ENCODE data around the gene SPINK9.

SPINK9 gene

DNA sequence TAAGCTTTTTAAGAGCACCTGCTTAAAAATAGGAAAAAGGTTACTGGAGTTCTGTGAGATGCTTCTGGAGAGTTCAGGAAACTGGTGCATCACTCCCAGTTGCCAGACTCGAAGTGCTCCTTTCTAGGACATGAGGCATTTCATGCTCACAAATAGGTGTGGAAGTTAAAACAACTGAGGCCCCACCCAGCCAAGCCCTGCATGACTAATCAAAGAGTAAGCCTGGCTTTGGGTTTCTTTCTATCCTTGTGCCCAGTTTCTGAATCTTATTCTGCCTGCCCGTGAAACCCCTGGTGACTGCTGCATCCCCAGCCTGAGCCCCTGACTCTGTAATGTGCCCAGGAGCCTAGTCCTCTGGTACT lies 7.7 kb downstream of the SPINK9 start:
- H3K27ac ChIP-seq = no peak overlapping the region
- TF ChIP-seq, protein P1, sequence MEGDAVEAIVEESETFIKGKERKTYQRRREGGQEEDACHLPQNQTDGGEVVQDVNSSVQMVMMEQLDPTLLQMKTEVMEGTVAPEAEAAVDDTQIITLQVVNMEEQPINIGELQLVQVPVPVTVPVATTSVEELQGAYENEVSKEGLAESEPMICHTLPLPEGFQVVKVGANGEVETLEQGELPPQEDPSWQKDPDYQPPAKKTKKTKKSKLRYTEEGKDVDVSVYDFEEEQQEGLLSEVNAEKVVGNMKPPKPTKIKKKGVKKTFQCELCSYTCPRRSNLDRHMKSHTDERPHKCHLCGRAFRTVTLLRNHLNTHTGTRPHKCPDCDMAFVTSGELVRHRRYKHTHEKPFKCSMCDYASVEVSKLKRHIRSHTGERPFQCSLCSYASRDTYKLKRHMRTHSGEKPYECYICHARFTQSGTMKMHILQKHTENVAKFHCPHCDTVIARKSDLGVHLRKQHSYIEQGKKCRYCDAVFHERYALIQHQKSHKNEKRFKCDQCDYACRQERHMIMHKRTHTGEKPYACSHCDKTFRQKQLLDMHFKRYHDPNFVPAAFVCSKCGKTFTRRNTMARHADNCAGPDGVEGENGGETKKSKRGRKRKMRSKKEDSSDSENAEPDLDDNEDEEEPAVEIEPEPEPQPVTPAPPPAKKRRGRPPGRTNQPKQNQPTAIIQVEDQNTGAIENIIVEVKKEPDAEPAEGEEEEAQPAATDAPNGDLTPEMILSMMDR (IDR thresholded peaks at IDR 0.05) = no peak
- no peak for TF ChIP-seq ZFX (IDR thresholded peaks at IDR 0.05; ENCODE audit: borderline replicate concordance)

DNA sequence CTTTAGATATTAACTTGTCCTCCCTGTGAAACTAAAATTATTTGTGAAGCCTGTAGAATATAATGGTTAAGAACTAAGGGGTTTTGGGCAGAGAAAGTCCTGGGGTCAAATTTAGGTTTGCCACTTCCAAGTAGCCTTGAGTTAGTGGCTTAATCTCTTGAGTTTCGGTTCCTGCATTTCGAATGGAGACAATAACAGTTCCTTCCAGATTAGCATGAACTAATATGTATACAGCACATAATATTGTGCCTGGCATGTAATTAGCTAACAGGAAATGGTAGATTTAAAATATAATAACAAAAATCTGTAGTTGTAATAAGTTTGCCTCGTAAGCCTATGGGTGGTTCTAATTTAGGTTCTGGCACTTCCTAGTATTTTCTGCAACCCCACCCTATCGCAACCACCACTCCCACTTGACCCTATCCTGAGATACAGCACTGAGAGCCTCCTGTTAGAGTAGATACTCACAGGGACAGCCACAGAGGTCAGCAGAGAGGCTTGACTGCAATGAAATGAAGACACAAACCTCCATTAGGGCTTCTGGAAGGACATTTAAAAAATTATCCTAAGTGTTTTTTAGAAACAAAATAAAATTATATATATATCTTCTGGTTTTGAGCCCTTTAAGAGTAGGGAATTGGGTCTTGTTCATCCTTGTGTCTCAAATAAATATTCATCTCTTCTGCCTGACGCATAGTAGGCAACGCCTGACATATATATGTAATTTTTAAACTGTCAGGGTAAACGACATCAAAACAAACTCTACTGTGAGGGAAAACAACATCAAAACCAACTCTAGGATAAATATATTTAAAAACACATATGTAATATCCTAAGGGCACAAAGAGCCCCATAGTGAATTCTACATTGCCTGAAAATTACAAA lies 8.5 kb downstream of the SPINK9 start:
- no peak overlapping the region for H3K27ac ChIP-seq
- TF ChIP-seq ZFX (IDR thresholded peaks at IDR 0.05; ENCODE audit: borderline replicate concordance) = no peak
- TF ChIP-seq, protein P1 (IDR thresholded peaks at IDR 0.05) = no peak

DNA sequence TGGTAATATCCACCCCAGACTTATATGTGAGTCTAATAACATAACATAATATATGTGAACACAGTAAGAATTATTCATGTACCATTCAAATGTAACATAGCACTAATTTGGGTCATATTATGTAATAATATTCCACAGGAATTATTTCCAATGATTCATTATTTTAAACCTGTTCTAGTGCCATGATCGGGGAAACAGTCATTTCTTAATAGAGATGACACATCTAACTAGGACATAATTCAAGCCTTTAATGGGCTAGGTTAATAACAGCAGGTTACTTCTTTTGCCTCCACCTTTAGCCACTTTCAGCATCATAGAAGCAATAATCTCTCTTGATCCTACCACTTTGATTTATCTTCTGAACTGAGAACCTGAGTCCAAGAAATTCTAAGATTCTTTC lies 12.3 kb downstream of the SPINK9 start:
- TF ChIP-seq ZFX (IDR thresholded peaks at IDR 0.05; ENCODE audit: borderline replicate concordance) = no peak
- TF ChIP-seq, protein P1 (IDR thresholded peaks at IDR 0.05) = no peak
- no peak overlapping the region for H3K27ac ChIP-seq

DNA sequence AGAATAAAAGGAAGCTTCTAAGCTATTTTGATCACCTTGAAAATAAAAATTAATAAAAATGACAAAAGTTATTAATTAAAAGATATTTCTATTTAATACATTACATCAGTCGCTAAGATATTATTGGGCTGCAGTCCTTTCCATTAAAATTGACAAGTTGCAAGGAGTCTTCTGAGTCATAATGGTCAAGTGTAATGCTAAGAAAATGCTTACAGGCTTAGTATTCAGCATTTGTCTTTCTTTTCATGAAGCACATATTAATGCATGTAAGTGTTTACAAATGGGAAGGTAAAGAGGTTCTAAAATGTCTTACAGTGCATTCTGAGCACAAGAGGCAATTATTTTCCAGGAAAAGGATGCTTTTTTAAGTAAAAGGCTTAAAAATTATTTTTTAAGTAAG lies 17.3 kb downstream of the SPINK9 start:
- TF ChIP-seq, protein P1 (IDR thresholded peaks at IDR 0.05) = no peak
- no peak for TF ChIP-seq ZFX (IDR thresholded peaks at IDR 0.05; ENCODE audit: borderline replicate concordance)
- H3K27ac ChIP-seq = no peak overlapping the region

DNA sequence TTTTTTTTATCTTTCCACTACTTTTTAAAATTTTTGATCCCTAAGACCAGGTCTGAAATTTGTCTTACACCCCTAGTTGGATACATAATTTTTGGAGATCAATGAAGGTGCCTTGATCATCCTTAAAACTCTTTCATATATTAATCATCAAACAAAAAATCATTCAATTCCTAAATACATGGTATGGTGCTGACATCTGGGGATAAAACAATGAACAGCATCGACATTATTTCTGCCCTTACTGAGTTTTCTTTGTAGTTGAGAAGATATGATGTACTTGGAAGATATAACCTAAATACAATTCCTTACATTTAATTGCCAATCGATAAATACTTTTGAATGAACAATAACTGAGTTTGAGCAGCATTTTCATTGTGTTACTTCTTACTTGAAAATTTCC lies 18.3 kb downstream of the SPINK9 start:
- no peak overlapping the region for H3K27ac ChIP-seq
- TF ChIP-seq, protein P1 (IDR thresholded peaks at IDR 0.05) = no peak
- TF ChIP-seq ZFX (IDR thresholded peaks at IDR 0.05; ENCODE audit: borderline replicate concordance) = no peak

DNA sequence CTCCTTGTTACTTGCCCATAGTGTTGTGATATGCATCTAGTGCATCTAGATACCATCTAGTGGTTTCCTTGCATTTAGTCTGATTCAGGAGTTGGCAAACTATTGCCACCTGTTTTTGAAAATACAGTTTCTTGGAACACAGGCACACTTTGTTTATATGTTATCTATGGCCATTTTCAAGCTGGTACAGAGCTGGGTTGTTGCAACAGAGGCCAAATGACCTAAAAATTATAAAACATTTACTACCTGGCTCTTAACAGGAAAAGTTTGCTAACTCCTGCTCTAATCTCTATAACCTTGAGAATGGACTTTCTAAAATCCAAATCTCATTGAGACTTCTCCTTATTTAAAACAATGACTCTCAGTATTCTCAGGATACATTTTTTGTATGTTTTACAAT lies 29.0 kb downstream of the SPINK9 start:
- H3K27ac ChIP-seq = no peak overlapping the region
- TF ChIP-seq, protein P1 (IDR thresholded peaks at IDR 0.05) = no peak
- TF ChIP-seq ZFX (IDR thresholded peaks at IDR 0.05; ENCODE audit: borderline replicate concordance) = no peak

DNA sequence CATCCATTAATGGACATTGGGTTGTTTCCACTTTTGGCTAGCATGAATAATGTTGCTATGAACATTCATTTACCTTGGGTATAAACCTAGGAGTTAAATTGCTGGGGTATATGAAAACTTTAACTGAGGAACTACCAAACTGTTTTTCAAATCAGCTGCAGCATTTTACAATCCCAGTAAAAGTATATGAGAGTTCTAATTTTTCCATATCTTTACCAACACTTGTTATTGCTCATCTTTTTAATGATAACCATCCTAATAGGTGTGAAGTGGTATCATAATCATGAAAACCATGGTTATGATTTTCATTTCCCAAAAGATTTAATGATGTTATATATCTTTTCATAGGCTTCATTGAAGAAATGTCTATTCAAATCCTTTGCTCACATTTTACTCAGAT lies 32.9 kb downstream of the SPINK9 start:
- H3K27ac ChIP-seq = no peak overlapping the region
- no peak for TF ChIP-seq ZFX (IDR thresholded peaks at IDR 0.05; ENCODE audit: borderline replicate concordance)
- TF ChIP-seq, protein P1 (IDR thresholded peaks at IDR 0.05) = no peak
